Astrocyte (in vitro differentiated cells and primary cell): ENCODE measurements around the gene SLC4A5.

Source experiments
- EZH2 ChIP-seq: IDR thresholded peaks from 2 replicates; pipeline ENCODE4 v1.6.1; 2012; ENCODE audit warnings: mild to moderate bottlenecking, low read length, inconsistent platforms; ENCODE audit not compliant: insufficient read depth
- TF ChIP-seq, protein P1 (sequence below): IDR thresholded peaks from 2 replicates; pipeline ENCODE4 v1.5.1; 2011; ENCODE audit warnings: low read depth, mild to moderate bottlenecking, inconsistent platforms, low read length, moderate library complexity; ENCODE audit not compliant: insufficient read depth

GRCh38 chr2:74194799-74195198 lies 148.4 kb downstream of the SLC4A5 start:
- TF ChIP-seq, protein P1, sequence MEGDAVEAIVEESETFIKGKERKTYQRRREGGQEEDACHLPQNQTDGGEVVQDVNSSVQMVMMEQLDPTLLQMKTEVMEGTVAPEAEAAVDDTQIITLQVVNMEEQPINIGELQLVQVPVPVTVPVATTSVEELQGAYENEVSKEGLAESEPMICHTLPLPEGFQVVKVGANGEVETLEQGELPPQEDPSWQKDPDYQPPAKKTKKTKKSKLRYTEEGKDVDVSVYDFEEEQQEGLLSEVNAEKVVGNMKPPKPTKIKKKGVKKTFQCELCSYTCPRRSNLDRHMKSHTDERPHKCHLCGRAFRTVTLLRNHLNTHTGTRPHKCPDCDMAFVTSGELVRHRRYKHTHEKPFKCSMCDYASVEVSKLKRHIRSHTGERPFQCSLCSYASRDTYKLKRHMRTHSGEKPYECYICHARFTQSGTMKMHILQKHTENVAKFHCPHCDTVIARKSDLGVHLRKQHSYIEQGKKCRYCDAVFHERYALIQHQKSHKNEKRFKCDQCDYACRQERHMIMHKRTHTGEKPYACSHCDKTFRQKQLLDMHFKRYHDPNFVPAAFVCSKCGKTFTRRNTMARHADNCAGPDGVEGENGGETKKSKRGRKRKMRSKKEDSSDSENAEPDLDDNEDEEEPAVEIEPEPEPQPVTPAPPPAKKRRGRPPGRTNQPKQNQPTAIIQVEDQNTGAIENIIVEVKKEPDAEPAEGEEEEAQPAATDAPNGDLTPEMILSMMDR, result no peak
- no peak for TF ChIP-seq EZH2
